Coronary artery (tissue), 2 donors: ENCODE data around the gene DLEC1.
A peak's percentile ranks its signal among the peaks of the same experiment; 100 is the strongest.

Experiments
- DNase-seq: peaks from one replicate; pipeline ENCODE4 v3.0.0-alpha.2; 2017; ENCODE audit warnings: low spot score
- H3K27ac ChIP-seq, 2 donors: fragments of 200-600 bp; sonication (generic); one replicate each; pipeline ENCODE4 v1.5.1; 2016 to 2019
- H3K4me3 ChIP-seq: fragments of 200-600 bp; sonication (generic); 2 replicates; pipeline ENCODE4 v1.5.1; 2016; ENCODE audit warnings: mild to moderate bottlenecking, moderate library complexity
- CTCF ChIP-seq: fragments of 200-600 bp; sonication (generic); IDR thresholded peaks from one replicate; pipeline ENCODE4 v1.5.1; 2019; ENCODE audit warnings: antibody characterized with exemption

The DLEC1 gene

GRCh38 chr3:38017445-38018295, 21.3 kb upstream of the DLEC1 start:
- H3K4me3 ChIP-seq, result no peak overlapping the region
- TF ChIP-seq CTCF, result no peak
- no peak overlapping the region for H3K27ac ChIP-seq
- no peak for DNase-seq

- no peak overlapping the region for H3K4me3 ChIP-seq
- TF ChIP-seq CTCF, result no peak
- peak overlapping the region in 1 of 2 donors; percentile 15 for H3K27ac ChIP-seq
- no peak for DNase-seq
Observed at GRCh38 chr3:38018296-38019266, 20.4 kb upstream of the DLEC1 start.

GRCh38 chr3:38019658-38020341, 19.2 kb upstream of the DLEC1 start:
- no peak for DNase-seq
- no peak for TF ChIP-seq CTCF
- no peak overlapping the region for H3K27ac ChIP-seq
- no peak overlapping the region for H3K4me3 ChIP-seq

- no peak for DNase-seq
- H3K4me3 ChIP-seq, result no peak overlapping the region
- TF ChIP-seq CTCF, result no peak
- no peak overlapping the region for H3K27ac ChIP-seq
Observed at GRCh38 chr3:38020342-38020726, 18.7 kb upstream of the DLEC1 start.

- Histone ChIP-seq H3K4me3 (no peak overlapping the region), H3K27ac (no peak overlapping the region)
- no peak for DNase-seq
Observed at GRCh38 chr3:38021196-38021595, 17.8 kb upstream of the DLEC1 start.

More at GRCh38 chr3:38021196-38021595, 17.8 kb upstream of the DLEC1 start:
- no peak for TF ChIP-seq CTCF
